IPS DF 6.9 (cell line): ENCODE results near the gene GSK3B.

ENCODE experiments used
- DNase-seq: peaks from one replicate; pipeline ENCODE4 v3.0.0-alpha.2; 2013; ENCODE audit warnings: low read depth, low spot score
- H3K27ac ChIP-seq: one replicate; pipeline ENCODE4 v1.5.1; 2013; ENCODE audit warnings: low read length, control low read depth
- H3K27me3 ChIP-seq: 2 replicates; pipeline ENCODE4 v1.6.1; 2013; ENCODE audit warnings: mild to moderate bottlenecking, low read length; ENCODE audit not compliant: control insufficient read depth, insufficient read depth
- H3K36me3 ChIP-seq: 2 replicates; pipeline ENCODE4 v1.6.1; 2013; ENCODE audit warnings: low read length; ENCODE audit not compliant: control insufficient read depth, insufficient read depth
- H3K4me1 ChIP-seq: 2 replicates; pipeline ENCODE4 v1.6.1; 2013; ENCODE audit warnings: low read length; ENCODE audit not compliant: control insufficient read depth, insufficient read depth
- H3K4me3 ChIP-seq: 2 replicates; pipeline ENCODE4 v1.5.1; 2013; ENCODE audit warnings: mild to moderate bottlenecking, low read length
- H3K9me3 ChIP-seq: 2 replicates; pipeline ENCODE4 v1.6.1; 2013; ENCODE audit warnings: low read length, inconsistent platforms; ENCODE audit not compliant: control insufficient read depth, insufficient read depth
- WGBS: extraction: QIAGEN DNeasy Blood & Tissue Kit; methylation state at CpG from one replicate; pipeline ENCODE4 v1.1.7; 2013; ENCODE audit warnings: mixed read lengths, missing lambda C conversion rate; ENCODE audit not compliant: insufficient read length, insufficient coverage; 5-methylcytosine and 5-hydroxymethylcytosine counted together

GSK3B gene

GRCh38 chr3:120080836-120081235 is 13.4 kb downstream of the GSK3B start:
- H3K4me1 ChIP-seq = no peaks in the 10 kb centered on the region
- DNase-seq = no peak
- H3K4me3 ChIP-seq = no peak overlapping the region
- no peaks in the 10 kb centered on the region for H3K27me3 ChIP-seq
- no peak overlapping the region for H3K27ac ChIP-seq
- no peaks in the 10 kb centered on the region for H3K9me3 ChIP-seq
- H3K36me3 ChIP-seq = no peaks in the 10 kb centered on the region
- WGBS = no CpG with 5 or more reads among the region's 2 CpGs

DNA sequence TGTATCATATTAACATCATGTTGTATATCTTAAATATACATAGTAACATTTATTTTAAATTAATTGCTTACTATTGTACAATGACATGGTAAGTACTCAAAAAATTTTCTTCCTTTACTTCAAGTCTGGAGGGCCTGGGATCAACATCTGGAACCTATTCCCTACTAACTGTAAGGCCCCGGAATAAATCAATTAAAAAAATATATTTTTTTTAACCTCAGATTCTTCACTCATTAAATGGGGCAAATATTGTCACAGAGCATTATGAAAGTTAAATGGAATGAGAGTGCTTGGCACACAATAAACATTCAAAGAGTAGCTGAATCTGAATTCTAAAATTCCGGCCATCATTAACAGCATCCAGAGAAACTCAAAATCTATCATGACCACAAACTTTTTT is 16.5 kb downstream of the GSK3B start:
- no peak overlapping the region for H3K4me3 ChIP-seq
- H3K4me1 ChIP-seq = no peaks in the 10 kb centered on the region
- no peaks in the 10 kb centered on the region for H3K36me3 ChIP-seq
- DNase-seq = no peak
- H3K9me3 ChIP-seq = no peaks in the 10 kb centered on the region
- H3K27me3 ChIP-seq = no peaks in the 10 kb centered on the region
- no CpG with 5 or more reads among the region's 2 CpGs for WGBS
- H3K27ac ChIP-seq = no peak overlapping the region

DNA sequence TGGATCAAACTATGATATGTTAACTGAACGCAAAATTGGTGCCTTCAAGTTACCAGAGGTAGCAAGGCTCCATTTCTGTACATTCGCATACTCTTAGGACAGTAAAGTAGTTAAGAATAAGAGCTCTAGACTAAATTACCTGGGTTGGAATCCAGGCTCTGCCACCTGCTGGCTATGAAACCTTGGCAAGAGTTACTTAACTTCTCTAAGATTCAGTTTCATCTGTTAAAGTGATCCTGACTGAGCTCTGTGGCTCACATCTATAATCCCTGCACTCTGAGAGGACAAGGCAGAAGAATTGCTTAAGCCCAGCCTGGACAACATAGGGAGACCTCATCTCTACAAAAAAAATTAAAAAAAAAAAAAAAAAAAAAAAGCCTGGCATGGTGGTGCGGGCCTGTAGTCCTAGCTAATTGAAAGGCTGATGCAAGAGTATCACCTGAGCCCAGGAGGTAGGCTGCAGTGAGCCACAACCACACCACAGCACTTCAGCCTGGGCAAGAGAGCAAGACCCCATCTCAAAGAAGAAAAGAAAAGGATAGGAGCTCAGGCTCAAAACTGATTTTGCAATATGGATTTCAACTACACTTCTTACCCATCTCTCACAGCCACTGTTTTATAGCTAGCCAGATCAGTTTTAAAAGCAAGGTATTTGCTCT is 21.3 kb downstream of the GSK3B start:
- no peaks in the 10 kb centered on the region for H3K27me3 ChIP-seq
- WGBS = no CpG with 5 or more reads among the region's 3 CpGs
- DNase-seq = no peak
- H3K27ac ChIP-seq = no peak overlapping the region
- H3K4me3 ChIP-seq = no peak overlapping the region
- no peaks in the 10 kb centered on the region for H3K36me3 ChIP-seq
- no peaks in the 10 kb centered on the region for H3K4me1 ChIP-seq
- no peaks in the 10 kb centered on the region for H3K9me3 ChIP-seq

DNA sequence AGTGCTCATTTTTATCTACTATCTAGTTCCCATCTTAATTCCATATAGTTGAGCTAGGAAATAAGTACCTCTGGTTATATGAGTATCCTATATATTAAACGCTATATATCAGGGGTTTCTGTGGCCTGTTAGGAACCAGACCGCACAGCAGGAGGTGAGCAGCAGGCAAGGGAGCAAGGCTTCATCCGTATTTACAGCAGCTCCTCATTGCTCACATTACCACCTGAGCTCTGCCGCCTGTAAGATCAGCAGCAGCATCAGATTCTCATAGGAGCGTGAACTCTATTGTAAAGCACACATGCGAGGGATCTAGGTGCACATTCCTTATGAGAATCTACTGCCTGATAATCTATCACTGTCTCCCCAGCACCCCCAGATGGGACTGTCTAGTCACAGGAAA is 23.0 kb downstream of the GSK3B start:
- H3K9me3 ChIP-seq = no peaks in the 10 kb centered on the region
- H3K27me3 ChIP-seq = no peaks in the 10 kb centered on the region
- WGBS = no CpG with 5 or more reads among the region's 6 CpGs
- no peak overlapping the region for H3K4me3 ChIP-seq
- no peak overlapping the region for H3K27ac ChIP-seq
- H3K36me3 ChIP-seq = no peaks in the 10 kb centered on the region
- no peak for DNase-seq
- no peaks in the 10 kb centered on the region for H3K4me1 ChIP-seq

DNA sequence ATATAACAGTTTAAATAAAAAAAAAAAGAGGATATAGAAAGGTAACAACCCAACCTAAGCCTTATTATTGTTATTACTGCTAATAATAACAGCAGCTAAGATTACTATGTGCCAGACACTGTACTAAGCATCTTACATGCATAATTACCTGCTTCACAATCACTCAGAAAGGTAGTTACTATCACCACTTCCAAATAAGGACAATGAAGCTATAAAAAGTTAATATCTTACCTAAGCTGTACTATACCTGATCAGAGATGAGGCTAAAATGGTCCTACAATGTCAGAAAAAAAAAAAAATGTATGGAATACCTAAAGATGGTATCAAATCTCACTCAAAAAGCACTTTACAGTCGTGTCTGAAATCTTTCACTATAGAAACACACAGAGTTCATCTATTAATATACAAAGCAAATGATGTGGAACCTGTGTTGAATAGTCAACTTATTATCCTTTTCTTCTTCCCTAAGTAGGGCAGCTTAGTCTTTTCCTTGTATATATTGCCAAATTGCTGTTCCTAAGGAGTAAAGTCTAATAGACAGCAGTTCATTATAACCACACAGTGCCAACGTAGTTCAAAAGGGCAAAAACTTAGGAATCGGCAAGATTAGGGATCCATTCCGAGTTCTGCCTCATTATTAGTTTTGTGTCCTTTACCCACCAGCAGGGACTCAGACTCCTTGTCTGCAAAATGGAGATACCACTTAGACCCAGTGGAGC is 23.8 kb downstream of the GSK3B start:
- Histone ChIP-seq H3K4me1 (no peaks in the 10 kb centered on the region), H3K9me3 (no peaks in the 10 kb centered on the region), H3K4me3 (no peak overlapping the region), H3K27me3 (no peaks in the 10 kb centered on the region), H3K36me3 (no peaks in the 10 kb centered on the region), H3K27ac (no peak overlapping the region)
- DNase-seq = no peak
- WGBS = no CpG with 5 or more reads among the region's 4 CpGs

DNA sequence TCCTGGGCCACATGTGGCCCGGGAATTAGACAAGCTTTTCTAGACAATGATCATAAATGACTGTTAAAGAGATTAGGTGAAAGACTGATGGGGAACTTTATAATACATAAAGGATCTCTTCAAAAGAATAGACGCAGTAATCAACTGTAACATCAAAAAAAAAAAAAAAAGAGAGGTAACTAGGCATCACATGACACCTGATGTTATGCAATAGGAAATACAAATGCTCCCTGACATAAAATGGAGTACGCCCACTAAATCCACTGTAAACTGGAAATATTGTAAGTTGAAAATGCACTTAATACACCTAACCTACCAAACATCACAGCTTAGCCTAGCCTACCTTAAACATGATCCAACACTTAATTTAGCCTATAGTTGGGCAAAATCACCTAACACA is 27.2 kb downstream of the GSK3B start:
- H3K4me3 ChIP-seq = no peak overlapping the region
- no peak for DNase-seq
- H3K9me3 ChIP-seq = no peaks in the 10 kb centered on the region
- no peak overlapping the region for H3K27ac ChIP-seq
- no peaks in the 10 kb centered on the region for H3K27me3 ChIP-seq
- H3K4me1 ChIP-seq = no peaks in the 10 kb centered on the region
- no CpG with 5 or more reads among the region's 3 CpGs for WGBS
- no peaks in the 10 kb centered on the region for H3K36me3 ChIP-seq

DNA sequence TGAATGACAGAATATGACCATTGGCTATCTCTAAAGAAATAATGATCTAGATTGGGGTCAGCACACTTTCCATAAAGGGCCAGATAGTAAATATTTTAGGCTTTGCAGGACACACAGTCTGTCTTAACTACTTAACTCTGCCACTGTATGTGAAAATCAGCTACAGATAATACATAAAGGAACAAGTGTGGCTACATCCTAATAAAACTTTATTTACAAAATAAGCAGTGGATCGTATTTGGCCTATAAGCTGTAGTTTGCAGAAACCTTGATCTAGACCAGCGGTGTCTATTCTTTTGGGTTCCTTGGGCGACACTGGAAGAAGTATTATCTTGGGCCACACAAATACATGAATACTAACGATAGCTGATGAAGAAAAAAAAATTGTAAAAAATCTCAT is 27.6 kb downstream of the GSK3B start:
- Histone ChIP-seq H3K4me3 (no peak overlapping the region), H3K36me3 (no peaks in the 10 kb centered on the region), H3K9me3 (no peaks in the 10 kb centered on the region), H3K27me3 (no peaks in the 10 kb centered on the region), H3K27ac (no peak overlapping the region), H3K4me1 (no peaks in the 10 kb centered on the region)
- WGBS = no CpG with 5 or more reads among the region's 4 CpGs
- no peak for DNase-seq

DNA sequence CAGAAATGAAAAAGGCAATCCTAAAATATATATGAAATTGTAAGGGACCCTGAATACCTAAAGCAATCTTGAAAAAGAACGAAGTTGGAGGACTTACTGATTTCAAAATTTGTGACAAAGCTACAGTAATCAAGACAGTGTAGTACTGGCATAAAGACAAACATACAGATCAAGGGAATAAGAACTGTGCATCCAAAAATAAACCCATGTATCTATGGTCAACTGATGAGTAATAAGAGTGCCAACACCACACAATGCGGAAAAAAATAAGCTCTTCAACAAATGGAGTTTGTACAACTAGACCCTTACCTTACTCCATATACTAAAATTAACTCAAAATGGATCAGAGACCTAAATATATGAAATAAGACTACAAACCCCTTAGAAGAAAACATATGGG is 29.6 kb downstream of the GSK3B start:
- no CpG with 5 or more reads among the region's 2 CpGs for WGBS
- no peak overlapping the region for H3K27ac ChIP-seq
- H3K4me3 ChIP-seq = no peak overlapping the region
- H3K9me3 ChIP-seq = no peaks in the 10 kb centered on the region
- H3K36me3 ChIP-seq = no peaks in the 10 kb centered on the region
- H3K4me1 ChIP-seq = no peaks in the 10 kb centered on the region
- DNase-seq = no peak
- H3K27me3 ChIP-seq = no peaks in the 10 kb centered on the region

DNA sequence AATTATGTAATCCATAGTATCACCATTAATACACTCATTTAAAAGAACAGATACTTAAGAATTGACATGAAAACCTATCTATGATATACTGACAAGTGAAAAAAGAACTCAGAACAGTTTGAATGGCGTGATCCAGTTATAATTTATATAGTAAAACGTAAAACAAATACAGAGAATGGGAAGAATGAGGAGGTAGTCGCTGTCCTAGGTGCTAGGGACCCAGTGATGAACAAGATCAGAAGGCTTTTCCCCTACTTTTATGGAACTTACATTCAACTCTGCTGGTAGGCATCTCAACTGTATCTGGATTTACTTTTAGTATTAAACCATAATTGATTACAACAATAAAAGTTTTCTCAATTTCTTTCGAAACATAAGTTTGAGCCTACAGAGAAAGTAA is 31.8 kb downstream of the GSK3B start:
- H3K4me3 ChIP-seq = no peak overlapping the region
- WGBS = no CpG with 5 or more reads among the region's 4 CpGs
- H3K27ac ChIP-seq = no peak overlapping the region
- H3K4me1 ChIP-seq = no peaks in the 10 kb centered on the region
- no peak for DNase-seq
- no peaks in the 10 kb centered on the region for H3K36me3 ChIP-seq
- no peaks in the 10 kb centered on the region for H3K9me3 ChIP-seq
- H3K27me3 ChIP-seq = no peaks in the 10 kb centered on the region

DNA sequence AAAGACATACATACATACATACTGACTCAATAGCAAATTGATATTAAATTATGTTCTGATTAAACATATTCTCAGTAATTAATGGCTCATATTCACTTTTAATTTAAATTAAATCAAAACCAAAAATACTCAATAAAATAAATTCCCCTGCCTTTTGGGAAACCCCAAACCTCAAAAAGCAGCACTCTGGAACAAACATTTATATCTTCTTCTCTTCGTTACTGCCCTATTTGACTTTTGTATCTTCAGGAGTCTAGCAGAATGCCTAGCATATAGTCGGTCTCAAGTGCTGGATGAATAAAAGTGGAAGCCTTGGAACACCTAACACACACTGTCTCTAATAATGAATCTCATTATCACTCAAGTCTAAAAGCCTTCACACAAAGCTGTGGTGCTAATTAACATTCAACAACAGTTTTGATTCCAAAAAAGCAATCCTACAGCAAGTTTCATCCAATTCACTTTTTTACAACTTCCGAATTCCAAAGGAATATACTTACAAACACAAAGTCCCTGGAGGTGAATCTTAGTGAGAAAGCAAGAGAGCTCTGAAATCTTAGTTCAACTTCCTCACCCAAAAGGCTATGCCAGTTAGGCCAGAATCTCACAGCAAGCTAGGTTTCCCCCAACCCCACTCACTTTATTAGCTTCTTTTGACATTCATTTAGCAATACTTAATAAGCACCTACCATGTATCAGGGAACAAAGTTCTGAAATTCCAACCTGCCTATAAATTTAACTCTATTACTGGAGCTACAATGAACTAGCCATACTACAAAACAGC is 35.0 kb downstream of the GSK3B start:
- Histone ChIP-seq H3K4me3 (no peak overlapping the region), H3K9me3 (no peaks in the 10 kb centered on the region), H3K4me1 (no peaks in the 10 kb centered on the region), H3K27ac (no peak overlapping the region), H3K27me3 (no peaks in the 10 kb centered on the region), H3K36me3 (no peaks in the 10 kb centered on the region)
- 100% methylated on average over 1 of the region's 3 CpGs for WGBS
- DNase-seq = no peak
